Chondrocyte (in vitro differentiated cells): ENCODE data around the gene RELCH. TPM values are rescaled to one million over a fixed set of nuclear protein-coding genes. Genes with fewer than 3 reads are reported as not detected.

Experiments used
- DNase-seq: peaks from one replicate; pipeline ENCODE4 v3.0.0; 2021; ENCODE audit warnings: mixed read lengths, low spot score
- H3K27ac Mint-ChIP-seq: one replicate; pipeline ENCODE4 v1.8.0; 2021; ENCODE audit warnings: mild to moderate bottlenecking, moderate library complexity, mixed read lengths; ENCODE audit not compliant: unreplicated experiment
- H3K27me3 Mint-ChIP-seq: 2 replicates; pipeline ENCODE4 v1.8.0; 2021; ENCODE audit warnings: low read depth, mixed read lengths
- H3K36me3 Mint-ChIP-seq: 2 replicates; pipeline ENCODE4 v1.8.0; 2021; ENCODE audit warnings: low read depth, mixed read lengths
- H3K4me1 Mint-ChIP-seq: 2 replicates; pipeline ENCODE4 v1.8.0; 2021; ENCODE audit warnings: low read depth, mild to moderate bottlenecking, mixed read lengths
- H3K4me3 Mint-ChIP-seq: one replicate; pipeline ENCODE4 v1.8.0; 2021; ENCODE audit warnings: mild to moderate bottlenecking, moderate library complexity, mixed read lengths; ENCODE audit not compliant: unreplicated experiment
- H3K9me3 Mint-ChIP-seq: 2 replicates; pipeline ENCODE4 v1.8.0; 2021; ENCODE audit warnings: low read depth, mixed read lengths
- total RNA-seq: library from RNA; stranded (reverse); gene quantifications from 3 replicates; pipeline ENCODE4 v1.2.1, GENCODE V29; 2021
- TF ChIP-seq, protein P1 (sequence below): fragments of 200-600 bp; sonication (generic); IDR thresholded peaks from 2 replicates; pipeline ENCODE4 v1.5.0; 2021; ENCODE audit warnings: antibody characterized with exemption, mild to moderate bottlenecking, moderate library complexity

Gene RELCH
- total RNA-seq, 1 donor from 2014 or later, result 15.2 TPM

- no peak overlapping the region for H3K4me3 Mint-ChIP-seq
- H3K9me3 Mint-ChIP-seq, result no peaks in the 10 kb centered on the region
- H3K27ac Mint-ChIP-seq, result no peak overlapping the region
- DNase-seq, result no peak
- peaks cover 39% of the 10 kb centered on the region for H3K27me3 Mint-ChIP-seq
- TF ChIP-seq, protein P1, sequence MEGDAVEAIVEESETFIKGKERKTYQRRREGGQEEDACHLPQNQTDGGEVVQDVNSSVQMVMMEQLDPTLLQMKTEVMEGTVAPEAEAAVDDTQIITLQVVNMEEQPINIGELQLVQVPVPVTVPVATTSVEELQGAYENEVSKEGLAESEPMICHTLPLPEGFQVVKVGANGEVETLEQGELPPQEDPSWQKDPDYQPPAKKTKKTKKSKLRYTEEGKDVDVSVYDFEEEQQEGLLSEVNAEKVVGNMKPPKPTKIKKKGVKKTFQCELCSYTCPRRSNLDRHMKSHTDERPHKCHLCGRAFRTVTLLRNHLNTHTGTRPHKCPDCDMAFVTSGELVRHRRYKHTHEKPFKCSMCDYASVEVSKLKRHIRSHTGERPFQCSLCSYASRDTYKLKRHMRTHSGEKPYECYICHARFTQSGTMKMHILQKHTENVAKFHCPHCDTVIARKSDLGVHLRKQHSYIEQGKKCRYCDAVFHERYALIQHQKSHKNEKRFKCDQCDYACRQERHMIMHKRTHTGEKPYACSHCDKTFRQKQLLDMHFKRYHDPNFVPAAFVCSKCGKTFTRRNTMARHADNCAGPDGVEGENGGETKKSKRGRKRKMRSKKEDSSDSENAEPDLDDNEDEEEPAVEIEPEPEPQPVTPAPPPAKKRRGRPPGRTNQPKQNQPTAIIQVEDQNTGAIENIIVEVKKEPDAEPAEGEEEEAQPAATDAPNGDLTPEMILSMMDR, result no peak
- no peaks in the 10 kb centered on the region for H3K4me1 Mint-ChIP-seq
- peaks cover 1% of the 10 kb centered on the region for H3K36me3 Mint-ChIP-seq
These were observed 161.4 kb downstream of the RELCH start for GRCh38 chr18:62348474-62348873.

GRCh38 chr18:62353170-62353569, 166.1 kb downstream of the RELCH start:
- H3K4me1 Mint-ChIP-seq, result no peaks in the 10 kb centered on the region
- H3K27ac Mint-ChIP-seq, result no peak overlapping the region
- TF ChIP-seq, protein P1, result no peak
- DNase-seq, result no peak
- no peaks in the 10 kb centered on the region for H3K9me3 Mint-ChIP-seq
- H3K27me3 Mint-ChIP-seq, result peaks cover 11% of the 10 kb centered on the region
- peaks cover 1% of the 10 kb centered on the region for H3K36me3 Mint-ChIP-seq
- no peak overlapping the region for H3K4me3 Mint-ChIP-seq

DNA sequence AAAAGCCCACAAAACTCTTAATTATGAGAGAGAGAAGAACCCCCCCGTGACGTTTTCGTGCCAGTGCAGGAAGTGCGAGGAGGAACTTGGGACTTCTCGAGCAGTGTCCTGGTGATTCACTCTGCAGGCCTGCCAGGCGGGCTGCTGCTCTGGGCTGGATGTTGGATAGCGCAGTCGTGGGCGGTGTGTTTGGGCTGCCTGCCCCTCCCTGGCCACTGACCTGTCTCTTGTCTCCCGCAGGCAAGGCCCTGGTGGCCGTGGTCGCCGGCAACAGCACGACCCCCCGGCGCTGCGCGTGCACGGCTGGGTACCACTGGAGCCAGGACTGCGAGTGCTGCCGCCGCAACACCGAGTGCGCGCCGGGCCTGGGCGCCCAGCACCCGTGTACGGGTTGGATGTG, 167.1 kb downstream of the RELCH start:
- Mint-ChIP-seq H3K36me3 (peaks cover 1% of the 10 kb centered on the region), H3K27ac (no peak overlapping the region), H3K9me3 (no peaks in the 10 kb centered on the region), H3K4me1 (no peaks in the 10 kb centered on the region), H3K27me3 (peaks cover 6% of the 10 kb centered on the region), H3K4me3 (no peak overlapping the region)
- no peak for DNase-seq
- TF ChIP-seq, protein P1, result no peak

- Mint-ChIP-seq H3K9me3 (no peaks in the 10 kb centered on the region), H3K4me1 (no peaks in the 10 kb centered on the region), H3K27me3 (peaks cover 11% of the 10 kb centered on the region), H3K27ac (no peak overlapping the region), H3K4me3 (no peak overlapping the region), H3K36me3 (no peaks in the 10 kb centered on the region)
- TF ChIP-seq, protein P1, result no peak
- no peak for DNase-seq
These were observed 170.1 kb downstream of the RELCH start for GRCh38 chr18:62357079-62357719.

Other genes with a start within 250 kb of the RELCH start
- 27.3 to 37.2 TPM (median 28.0 TPM) in 3 replicates for gene PIGN, start 199 bp upstream of the RELCH start, total RNA-seq
- 0.17 to 0.49 TPM (median 0.22 TPM) in 3 replicates for gene TNFRSF11A, start 138.1 kb downstream of the RELCH start, total RNA-seq